GM12872 (cell line): Measurements from ENCODE around the gene LDHAL6B.

Source experiments
- CTCF ChIP-seq: IDR thresholded peaks from 3 replicates; pipeline ENCODE4 v1.5.1; 2011; ENCODE audit warnings: low read depth, mild to moderate bottlenecking, low read length, moderate library complexity; ENCODE audit not compliant: insufficient read depth

The LDHAL6B gene

GRCh38 chr15:59180945-59181600, 25.6 kb upstream of the LDHAL6B start:
- no peak for TF ChIP-seq CTCF

- no peak for TF ChIP-seq CTCF
Observed at GRCh38 chr15:59185725-59186124, 20.9 kb upstream of the LDHAL6B start.

- TF ChIP-seq CTCF, result no peak
Observed at GRCh38 chr15:59186501-59186900, 20.1 kb upstream of the LDHAL6B start.

- TF ChIP-seq CTCF, result no peak
Observed at GRCh38 chr15:59189241-59189640, 17.4 kb upstream of the LDHAL6B start.

GRCh38 chr15:59190291-59190690, 16.4 kb upstream of the LDHAL6B start:
- TF ChIP-seq CTCF, result no peak

GRCh38 chr15:59191855-59192237, 14.8 kb upstream of the LDHAL6B start:
- no peak for TF ChIP-seq CTCF

GRCh38 chr15:59194639-59195325, 11.9 kb upstream of the LDHAL6B start:
- no peak for TF ChIP-seq CTCF
